Lower leg skin (tissue), 3 donors: ENCODE measurements around the gene ADAMTS6.

Experiments
- POLR2A ChIP-seq, 2 donors: fragments of 450-650 bp; IDR thresholded peaks; one replicate each; pipeline ENCODE4 v1.6.1; 2016 to 2017; ENCODE audit warnings: antibody characterized with exemption in 2 of 2, mild to moderate bottlenecking in 1 of 2, moderate library complexity in 1 of 2
- TF ChIP-seq, protein P1 (sequence below), 3 donors: fragments of 450-650 bp; IDR thresholded peaks; one replicate each; pipeline ENCODE4 v1.5.1; 2016; ENCODE audit warnings: antibody characterized with exemption in 3 of 3, mild to moderate bottlenecking in 3 of 3, moderate library complexity in 2 of 3

DNA sequence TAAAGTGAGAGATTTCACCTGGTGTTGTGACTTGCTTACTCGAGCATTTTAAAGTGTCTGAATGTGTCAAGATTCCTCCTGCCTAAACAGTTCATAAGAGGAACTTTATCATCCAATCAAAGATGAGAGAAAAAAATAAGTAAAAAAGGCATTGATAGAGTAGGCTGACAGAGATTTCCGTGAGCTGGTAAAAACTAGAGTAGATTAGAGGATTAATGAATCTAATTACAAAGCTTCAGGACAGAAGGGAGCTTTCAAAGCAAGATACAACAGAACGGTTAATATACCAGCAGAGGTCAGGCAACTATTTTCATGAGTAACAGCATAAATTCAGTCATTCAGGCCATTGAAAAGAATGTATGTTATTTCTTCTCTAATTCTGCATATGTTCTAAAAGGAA lies 91.5 kb downstream of the ADAMTS6 start:
- no peak for TF ChIP-seq POLR2A (IDR thresholded peaks at IDR 0.05)
- TF ChIP-seq, protein P1, sequence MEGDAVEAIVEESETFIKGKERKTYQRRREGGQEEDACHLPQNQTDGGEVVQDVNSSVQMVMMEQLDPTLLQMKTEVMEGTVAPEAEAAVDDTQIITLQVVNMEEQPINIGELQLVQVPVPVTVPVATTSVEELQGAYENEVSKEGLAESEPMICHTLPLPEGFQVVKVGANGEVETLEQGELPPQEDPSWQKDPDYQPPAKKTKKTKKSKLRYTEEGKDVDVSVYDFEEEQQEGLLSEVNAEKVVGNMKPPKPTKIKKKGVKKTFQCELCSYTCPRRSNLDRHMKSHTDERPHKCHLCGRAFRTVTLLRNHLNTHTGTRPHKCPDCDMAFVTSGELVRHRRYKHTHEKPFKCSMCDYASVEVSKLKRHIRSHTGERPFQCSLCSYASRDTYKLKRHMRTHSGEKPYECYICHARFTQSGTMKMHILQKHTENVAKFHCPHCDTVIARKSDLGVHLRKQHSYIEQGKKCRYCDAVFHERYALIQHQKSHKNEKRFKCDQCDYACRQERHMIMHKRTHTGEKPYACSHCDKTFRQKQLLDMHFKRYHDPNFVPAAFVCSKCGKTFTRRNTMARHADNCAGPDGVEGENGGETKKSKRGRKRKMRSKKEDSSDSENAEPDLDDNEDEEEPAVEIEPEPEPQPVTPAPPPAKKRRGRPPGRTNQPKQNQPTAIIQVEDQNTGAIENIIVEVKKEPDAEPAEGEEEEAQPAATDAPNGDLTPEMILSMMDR (IDR thresholded peaks at IDR 0.05), result no peak
